GM21526 (cell line): ENCODE results near the gene CCDC116.
"Not testable (repeated sequence)": the region's sequence is repeated elsewhere in the genome, so short reads cannot be mapped to it uniquely, and the experiment has no call there.

ENCODE experiments used
- ATAC-seq: cut with Tn5 transposase; IDR thresholded peaks from one replicate; pipeline ENCODE4 v1.9.1; 2021; ENCODE audit warnings: moderate library complexity; ENCODE audit not compliant: unreplicated experiment, low FRiP score

CCDC116 gene

GRCh38 chr22:21674638-21675245, 42.2 kb downstream of the CCDC116 start:
- ATAC-seq = no peak

- no peak for ATAC-seq
Measured at GRCh38 chr22:21677606-21678443, 45.3 kb downstream of the CCDC116 start.

- not testable (repeated sequence) for ATAC-seq
Measured at GRCh38 chr22:21678842-21679241, 46.3 kb downstream of the CCDC116 start.

- ATAC-seq = no peak
Measured at GRCh38 chr22:21679383-21679782, 46.8 kb downstream of the CCDC116 start.

GRCh38 chr22:21680830-21681565, 48.4 kb downstream of the CCDC116 start:
- ATAC-seq = no peak

GRCh38 chr22:21681566-21682370, 49.2 kb downstream of the CCDC116 start:
- ATAC-seq = no peak

- ATAC-seq = no peak
Measured at GRCh38 chr22:21682385-21683175, 50.0 kb downstream of the CCDC116 start.

- ATAC-seq = no peak
Measured at GRCh38 chr22:21683401-21683811, 50.8 kb downstream of the CCDC116 start.

- ATAC-seq = no peak
Measured at GRCh38 chr22:21684492-21685163, 52.1 kb downstream of the CCDC116 start.

GRCh38 chr22:21685164-21685513, 52.6 kb downstream of the CCDC116 start:
- no peak for ATAC-seq

GRCh38 chr22:21686193-21686608, 53.6 kb downstream of the CCDC116 start:
- no peak for ATAC-seq
